ENCODE data around the gene LRRC4.

- TF ChIP-seq EZH2 (IDR thresholded peaks at IDR 0.05) (no peak), POLR2AphosphoS5 (IDR thresholded peaks at IDR 0.05; ENCODE audit: borderline replicate concordance, low read depth, low read length) (no peak), FOXP2 (optimal IDR thresholded peaks at IDR 0.05; ENCODE audit: control extremely low read depth, extremely low read length, insufficient read depth) (no peak)
Measured at GRCh38 chr7:128029405-128029995, 1.7 kb downstream of the LRRC4 start.

All from SK-N-MC (cell line).